Osteoblast (primary cell): ENCODE results near the gene ARRDC4. TPM values are rescaled to one million over a fixed set of nuclear protein-coding genes. Genes with fewer than 3 reads are reported as not detected.

Experiments
- DNase-seq: peaks from one replicate; pipeline ENCODE4 v3.0.0; 2011; ENCODE audit warnings: low spot score, mixed read lengths; ENCODE audit not compliant: insufficient read length; ENCODE audit errors: missing footprints
- H2AFZ ChIP-seq: 2 replicates; pipeline ENCODE4 v1.6.0; 2011; ENCODE audit warnings: mild to moderate bottlenecking, low read length
- H3K27ac ChIP-seq: 2 replicates; pipeline ENCODE4 v1.5.1; 2011; ENCODE audit warnings: mild to moderate bottlenecking, low read depth, low read length, moderate library complexity
- H3K27me3 ChIP-seq: 2 replicates; pipeline ENCODE4 v1.6.0; 2012; ENCODE audit warnings: mild to moderate bottlenecking, control low read depth, inconsistent platforms, low read length, moderate library complexity; ENCODE audit not compliant: insufficient read depth
- H3K36me3 ChIP-seq: 2 replicates; pipeline ENCODE4 v1.5.1; 2011; ENCODE audit warnings: mild to moderate bottlenecking, low read length, control low read depth, moderate library complexity; ENCODE audit not compliant: insufficient read depth
- H3K4me1 ChIP-seq: 2 replicates; pipeline ENCODE4 v1.5.1; 2011; ENCODE audit warnings: mild to moderate bottlenecking, low read length, control low read depth, moderate library complexity; ENCODE audit not compliant: insufficient read depth
- H3K4me2 ChIP-seq: 2 replicates; pipeline ENCODE4 v1.6.0; 2011; ENCODE audit warnings: mild to moderate bottlenecking, low read length; ENCODE audit not compliant: insufficient read depth
- H3K4me3 ChIP-seq: fragments of 200-600 bp; sonication (generic); 3 replicates; pipeline ENCODE4 v1.5.1; 2012; ENCODE audit warnings: mild to moderate bottlenecking, low read length, inconsistent platforms; ENCODE audit not compliant: insufficient read depth
- H3K79me2 ChIP-seq: 2 replicates; pipeline ENCODE4 v1.6.0; 2012; ENCODE audit warnings: mild to moderate bottlenecking, low read length, control low read depth, inconsistent platforms; ENCODE audit not compliant: insufficient read depth
- H3K9me3 ChIP-seq: 2 replicates; pipeline ENCODE4 v1.5.1; 2011; ENCODE audit warnings: low read depth, low read length, control low read depth
- H4K20me1 ChIP-seq: 2 replicates; pipeline ENCODE4 v1.6.0; 2012; ENCODE audit warnings: mild to moderate bottlenecking, low read length, control low read depth; ENCODE audit not compliant: insufficient read depth
- total RNA-seq: library from RNA; depleted of rRNA; stranded (reverse); fragments of >200 nt; gene quantifications from 2 replicates; pipeline ENCODE4 v1.2.3, GENCODE V29; 2012
- TF ChIP-seq, protein P1 (sequence below): IDR thresholded peaks from 2 replicates; pipeline ENCODE4 v1.5.1; 2011; ENCODE audit warnings: mild to moderate bottlenecking, low read depth, low read length, moderate library complexity; ENCODE audit errors: extremely low read depth

Gene ARRDC4
- total RNA-seq, 1 donor = 17.0 TPM

DNA sequence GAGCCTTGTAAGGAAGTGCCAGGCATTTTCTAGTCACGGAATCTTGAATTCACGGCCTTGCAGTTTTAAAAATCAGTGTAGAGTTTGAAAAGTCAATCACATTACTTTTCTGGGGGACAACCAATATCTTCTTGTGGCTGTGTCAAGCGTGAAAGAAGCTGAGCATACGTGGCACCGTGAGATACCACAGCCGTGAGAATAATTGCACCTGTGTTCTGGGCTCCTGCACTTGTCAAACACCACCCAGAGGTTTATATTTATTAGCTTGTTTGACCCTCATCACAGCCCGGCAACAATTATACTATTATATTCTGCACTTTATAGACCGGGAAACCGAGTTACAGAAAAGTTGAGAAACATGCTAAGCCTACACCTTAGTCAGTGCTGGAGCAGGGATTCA lies 45.2 kb downstream of the ARRDC4 start:
- Histone ChIP-seq H2AFZ (no peak overlapping the region), H3K4me1 (no peaks in the 10 kb centered on the region), H3K27ac (no peak overlapping the region), H3K9me3 (no peaks in the 10 kb centered on the region), H3K27me3 (no peaks in the 10 kb centered on the region), H3K36me3 (no peaks in the 10 kb centered on the region), H3K4me3 (no peak overlapping the region), H3K79me2 (no peaks in the 10 kb centered on the region), H4K20me1 (no peaks in the 10 kb centered on the region), H3K4me2 (no peak overlapping the region)
- TF ChIP-seq, protein P1, sequence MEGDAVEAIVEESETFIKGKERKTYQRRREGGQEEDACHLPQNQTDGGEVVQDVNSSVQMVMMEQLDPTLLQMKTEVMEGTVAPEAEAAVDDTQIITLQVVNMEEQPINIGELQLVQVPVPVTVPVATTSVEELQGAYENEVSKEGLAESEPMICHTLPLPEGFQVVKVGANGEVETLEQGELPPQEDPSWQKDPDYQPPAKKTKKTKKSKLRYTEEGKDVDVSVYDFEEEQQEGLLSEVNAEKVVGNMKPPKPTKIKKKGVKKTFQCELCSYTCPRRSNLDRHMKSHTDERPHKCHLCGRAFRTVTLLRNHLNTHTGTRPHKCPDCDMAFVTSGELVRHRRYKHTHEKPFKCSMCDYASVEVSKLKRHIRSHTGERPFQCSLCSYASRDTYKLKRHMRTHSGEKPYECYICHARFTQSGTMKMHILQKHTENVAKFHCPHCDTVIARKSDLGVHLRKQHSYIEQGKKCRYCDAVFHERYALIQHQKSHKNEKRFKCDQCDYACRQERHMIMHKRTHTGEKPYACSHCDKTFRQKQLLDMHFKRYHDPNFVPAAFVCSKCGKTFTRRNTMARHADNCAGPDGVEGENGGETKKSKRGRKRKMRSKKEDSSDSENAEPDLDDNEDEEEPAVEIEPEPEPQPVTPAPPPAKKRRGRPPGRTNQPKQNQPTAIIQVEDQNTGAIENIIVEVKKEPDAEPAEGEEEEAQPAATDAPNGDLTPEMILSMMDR = no peak
- DNase-seq = no peak

DNA sequence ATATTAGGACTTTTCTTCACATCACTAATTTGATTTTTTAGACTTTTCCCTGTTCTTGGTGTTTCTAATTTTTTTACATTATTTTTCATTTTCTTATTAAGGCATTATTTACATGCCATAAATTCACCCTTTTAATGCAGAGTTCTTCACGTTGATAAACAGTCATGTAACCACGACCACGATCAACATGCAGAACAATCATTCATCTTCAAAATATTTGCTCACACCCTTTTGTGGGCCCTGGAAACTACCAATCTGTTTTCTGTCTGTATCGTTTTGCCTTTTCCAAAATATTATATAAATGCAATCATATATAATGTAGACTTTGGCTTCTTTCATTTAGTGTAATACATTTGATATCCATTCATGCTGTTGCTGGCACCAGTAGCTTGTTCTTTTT lies 48.7 kb downstream of the ARRDC4 start:
- no peak overlapping the region for H2AFZ ChIP-seq
- no peak overlapping the region for H3K4me3 ChIP-seq
- no peak overlapping the region for H3K27ac ChIP-seq
- no peaks in the 10 kb centered on the region for H4K20me1 ChIP-seq
- no peak for DNase-seq
- H3K4me2 ChIP-seq = no peak overlapping the region
- TF ChIP-seq, protein P1 = no peak
- H3K79me2 ChIP-seq = no peaks in the 10 kb centered on the region
- no peaks in the 10 kb centered on the region for H3K36me3 ChIP-seq
- no peaks in the 10 kb centered on the region for H3K27me3 ChIP-seq
- H3K9me3 ChIP-seq = no peaks in the 10 kb centered on the region
- no peaks in the 10 kb centered on the region for H3K4me1 ChIP-seq

DNA sequence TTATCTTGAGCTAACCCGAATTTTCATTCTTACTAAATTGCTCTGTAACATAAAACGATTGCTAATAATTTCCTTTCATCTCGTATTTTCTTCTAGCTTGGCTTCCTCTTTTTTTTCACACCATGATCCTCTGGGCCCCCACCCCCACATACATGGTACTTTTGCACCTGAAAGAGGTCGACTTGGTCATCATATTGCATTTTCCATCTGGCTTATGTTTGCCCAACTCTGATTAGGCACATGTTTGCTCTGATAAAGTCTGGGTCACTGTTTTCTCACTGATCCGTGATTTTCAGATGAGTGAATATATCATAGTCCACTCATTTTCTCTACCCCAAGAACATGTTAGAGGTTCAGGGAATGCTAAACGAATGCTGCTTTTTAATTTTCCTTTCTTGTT lies 49.5 kb downstream of the ARRDC4 start:
- TF ChIP-seq, protein P1 = no peak
- no peaks in the 10 kb centered on the region for H3K79me2 ChIP-seq
- H3K4me1 ChIP-seq = no peaks in the 10 kb centered on the region
- no peak overlapping the region for H3K4me2 ChIP-seq
- DNase-seq = no peak
- H2AFZ ChIP-seq = no peak overlapping the region
- H3K36me3 ChIP-seq = no peaks in the 10 kb centered on the region
- no peak overlapping the region for H3K4me3 ChIP-seq
- no peak overlapping the region for H3K27ac ChIP-seq
- no peaks in the 10 kb centered on the region for H3K9me3 ChIP-seq
- H3K27me3 ChIP-seq = no peaks in the 10 kb centered on the region
- H4K20me1 ChIP-seq = no peaks in the 10 kb centered on the region

DNA sequence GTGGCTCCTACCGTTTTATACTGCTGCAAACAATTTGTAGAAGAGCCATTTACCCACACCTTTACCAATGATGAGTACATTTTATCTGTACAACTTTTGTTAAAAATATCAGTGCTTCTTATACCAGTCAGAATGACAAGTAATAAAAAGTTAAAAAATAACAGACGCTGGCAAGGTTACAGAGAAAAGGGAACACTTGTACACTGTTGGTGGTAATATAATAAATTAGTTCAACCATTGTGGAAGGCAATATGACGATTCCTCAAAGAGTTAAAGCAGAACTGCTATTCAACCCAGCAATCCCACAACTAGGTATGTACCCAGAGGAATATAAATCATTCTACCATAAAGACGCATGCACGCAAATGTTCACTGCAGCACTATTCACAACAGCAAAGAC lies 51.9 kb downstream of the ARRDC4 start:
- Histone ChIP-seq H3K9me3 (no peaks in the 10 kb centered on the region), H3K4me2 (no peak overlapping the region), H3K27me3 (no peaks in the 10 kb centered on the region), H3K36me3 (no peaks in the 10 kb centered on the region), H3K27ac (no peak overlapping the region), H3K79me2 (no peaks in the 10 kb centered on the region), H3K4me3 (no peak overlapping the region), H2AFZ (no peak overlapping the region), H3K4me1 (no peaks in the 10 kb centered on the region), H4K20me1 (no peaks in the 10 kb centered on the region)
- TF ChIP-seq, protein P1 = no peak
- DNase-seq = no peak
